ENCODE data around the gene BAG5.

The BAG5 gene

GRCh38 chr14:103561381-103562178 lies 877 bp downstream of the BAG5 start:
- Histone ChIP-seq H3K27ac (ENCODE audit: low read length) (no peak overlapping the region), H3K4me1 (ENCODE audit: insufficient read depth, low read length) (0 out of 2 replicates have a peak, but pooled peaks cover 3% of the 10 kb centered on the region), H3K36me3 (ENCODE audit: insufficient read depth, low read depth, low read length) (peaks cover 26% of the 10 kb centered on the region), H3K9ac (ENCODE audit: low read depth, low read length) (peak overlapping the region; percentile 71), H3K9me3 (ENCODE audit: insufficient read depth, low read depth, low read length) (no peaks in the 10 kb centered on the region), H3K27me3 (ENCODE audit: insufficient read depth, low read length) (no peaks in the 10 kb centered on the region), H3K4me3 (ENCODE audit: low read length) (peak overlapping the region; percentile 84)

DNA sequence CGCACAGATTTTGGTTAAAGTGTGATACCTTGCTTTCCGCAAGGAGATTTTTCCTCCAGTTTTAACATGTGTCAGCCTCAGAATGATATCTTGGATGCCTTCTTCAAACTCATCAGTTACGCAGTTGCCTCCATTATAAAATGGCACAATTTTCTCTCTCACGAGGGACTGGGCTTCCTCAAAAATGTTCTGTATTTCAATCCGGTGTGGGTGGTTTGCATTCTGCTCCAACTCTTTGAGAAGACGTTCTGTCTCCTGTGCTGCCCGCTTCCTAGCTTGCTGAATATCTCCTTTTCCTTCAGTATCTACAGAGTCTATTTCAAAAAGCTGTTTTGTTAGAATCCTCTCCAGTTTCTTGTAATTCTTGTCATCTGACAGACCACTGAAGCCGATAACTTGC lies 1.8 kb downstream of the BAG5 start:
- H3K36me3 ChIP-seq (ENCODE audit: insufficient read depth, low read depth, low read length): peaks cover 26% of the 10 kb centered on the region
- 0 out of 2 replicates have a peak, but pooled peaks cover 3% of the 10 kb centered on the region for H3K4me1 ChIP-seq (ENCODE audit: insufficient read depth, low read length)
- H3K9ac ChIP-seq (ENCODE audit: low read depth, low read length): peak overlapping the region; percentile 71; the same call in 1 of the 2 replicates
- no peak overlapping the region for H3K27ac ChIP-seq (ENCODE audit: low read length)
- H3K9me3 ChIP-seq (ENCODE audit: insufficient read depth, low read depth, low read length): no peaks in the 10 kb centered on the region
- H3K27me3 ChIP-seq (ENCODE audit: insufficient read depth, low read length): no peaks in the 10 kb centered on the region
- peak overlapping the region; percentile 84; the same call in 1 of the 2 replicates for H3K4me3 ChIP-seq (ENCODE audit: low read length)

DNA sequence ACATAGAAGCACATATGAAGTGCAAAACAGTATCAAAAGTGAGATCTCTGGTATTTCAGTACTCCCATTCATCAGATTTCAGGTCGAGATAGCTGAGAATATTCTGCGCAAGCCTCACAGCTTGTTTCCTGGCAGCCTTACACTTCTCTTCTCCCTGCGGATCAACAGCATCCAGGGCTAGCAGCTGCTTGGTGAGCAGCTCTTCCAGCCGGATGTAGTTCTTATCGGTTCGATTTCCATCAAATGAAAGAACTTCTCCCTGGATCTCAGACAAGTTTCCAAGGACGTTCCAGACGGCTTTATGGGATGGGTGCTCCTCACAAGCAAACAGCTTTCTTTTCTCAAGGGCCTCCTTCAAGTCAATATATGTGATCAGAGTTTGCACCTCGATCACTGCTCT lies 2.7 kb downstream of the BAG5 start:
- 0 out of 2 replicates have a peak, but pooled peaks cover 3% of the 10 kb centered on the region for H3K4me1 ChIP-seq (ENCODE audit: insufficient read depth, low read length)
- H3K27me3 ChIP-seq (ENCODE audit: insufficient read depth, low read length): no peaks in the 10 kb centered on the region
- H3K36me3 ChIP-seq (ENCODE audit: insufficient read depth, low read depth, low read length): peaks cover 26% of the 10 kb centered on the region
- no peak overlapping the region for H3K9ac ChIP-seq (ENCODE audit: low read depth, low read length)
- no peak overlapping the region for H3K4me3 ChIP-seq (ENCODE audit: low read length)
- H3K9me3 ChIP-seq (ENCODE audit: insufficient read depth, low read depth, low read length): no peaks in the 10 kb centered on the region
- H3K27ac ChIP-seq (ENCODE audit: low read length): no peak overlapping the region

DNA sequence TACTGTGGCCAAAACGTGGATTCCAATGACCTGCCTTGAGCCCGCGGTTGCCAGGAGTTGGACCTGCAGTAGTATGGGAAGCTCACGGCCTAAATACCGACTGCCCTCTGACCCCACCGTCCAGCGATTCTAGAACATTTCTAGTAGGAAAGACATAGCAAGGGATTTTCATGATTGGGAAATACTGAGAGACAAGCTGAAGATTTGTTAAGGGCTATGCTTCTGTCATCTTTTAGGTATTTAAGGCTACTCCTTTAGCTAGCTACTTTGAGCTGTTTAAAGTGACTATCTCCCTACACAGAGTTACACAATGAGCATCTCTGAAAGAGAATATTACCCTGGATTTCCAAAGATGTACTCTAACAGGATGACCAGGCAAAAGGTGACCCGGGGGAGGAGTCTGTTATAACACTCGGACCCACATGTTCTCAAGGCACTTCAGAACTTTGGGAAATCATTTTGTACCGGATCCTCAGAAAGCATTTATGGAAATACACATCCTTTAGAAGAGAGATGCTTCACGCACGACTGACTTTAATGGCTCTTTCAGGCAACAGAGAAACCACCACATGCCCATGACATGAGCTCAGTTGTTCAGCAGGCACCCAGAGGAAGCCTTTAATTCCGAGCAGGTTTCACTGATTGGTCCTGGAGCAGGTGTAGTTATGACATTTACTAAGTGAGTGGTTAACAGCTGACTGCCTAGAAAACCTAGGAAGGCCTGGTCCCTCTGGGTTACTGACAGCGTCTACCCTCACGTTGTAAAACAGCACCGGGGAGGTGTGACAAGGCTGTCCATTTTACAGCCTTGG lies 4.2 kb downstream of the BAG5 start:
- Histone ChIP-seq H3K4me3 (ENCODE audit: low read length) (no peak overlapping the region), H3K9me3 (ENCODE audit: insufficient read depth, low read depth, low read length) (no peaks in the 10 kb centered on the region), H3K27ac (ENCODE audit: low read length) (no peak overlapping the region), H3K4me1 (ENCODE audit: insufficient read depth, low read length) (no peaks in the 10 kb centered on the region), H3K27me3 (ENCODE audit: insufficient read depth, low read length) (no peaks in the 10 kb centered on the region), H3K9ac (ENCODE audit: low read depth, low read length) (no peak overlapping the region), H3K36me3 (ENCODE audit: insufficient read depth, low read depth, low read length) (peaks cover 26% of the 10 kb centered on the region)

DNA sequence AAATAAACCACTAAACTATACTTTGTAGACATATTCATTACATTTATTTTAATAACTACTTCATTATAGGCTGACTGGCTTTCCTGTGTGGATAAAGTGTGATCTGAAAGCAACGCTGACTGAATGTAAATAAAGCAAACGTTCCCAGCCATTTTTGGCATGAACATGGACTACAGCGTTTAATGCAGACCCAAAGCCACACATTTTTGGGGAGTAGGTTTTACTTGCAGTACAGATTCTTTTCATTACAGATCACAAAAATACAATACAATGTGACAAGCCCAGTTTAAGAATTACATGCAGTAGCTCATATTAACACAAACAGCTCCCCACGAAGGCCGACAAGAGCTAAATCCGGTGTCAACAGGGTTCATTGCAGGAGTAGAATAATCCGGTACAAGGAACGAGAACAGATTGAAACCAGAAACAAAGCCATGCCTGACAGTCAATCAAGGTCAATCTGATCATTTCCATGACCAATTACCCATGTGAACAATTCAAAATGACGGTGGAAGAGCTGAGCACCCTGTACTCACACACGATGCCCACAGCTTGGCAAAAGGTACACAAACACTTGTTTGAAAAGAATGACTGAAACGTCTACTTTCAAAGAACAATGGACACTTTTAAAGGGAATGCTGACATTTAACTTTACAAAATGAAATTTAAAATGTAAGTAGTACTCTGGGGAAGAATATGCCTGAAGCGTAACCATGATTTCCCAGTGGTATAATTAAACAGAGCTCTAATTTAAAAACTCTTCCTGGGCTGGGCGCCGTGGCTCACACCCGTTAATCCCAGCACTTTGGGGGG lies 5.3 kb downstream of the BAG5 start:
- H3K27me3 ChIP-seq (ENCODE audit: insufficient read depth, low read length): no peaks in the 10 kb centered on the region
- no peak overlapping the region for H3K27ac ChIP-seq (ENCODE audit: low read length)
- H3K36me3 ChIP-seq (ENCODE audit: insufficient read depth, low read depth, low read length): peaks cover 26% of the 10 kb centered on the region
- H3K4me1 ChIP-seq (ENCODE audit: insufficient read depth, low read length): no peaks in the 10 kb centered on the region
- no peak overlapping the region for H3K9ac ChIP-seq (ENCODE audit: low read depth, low read length)
- no peaks in the 10 kb centered on the region for H3K9me3 ChIP-seq (ENCODE audit: insufficient read depth, low read depth, low read length)
- no peak overlapping the region for H3K4me3 ChIP-seq (ENCODE audit: low read length)

DNA sequence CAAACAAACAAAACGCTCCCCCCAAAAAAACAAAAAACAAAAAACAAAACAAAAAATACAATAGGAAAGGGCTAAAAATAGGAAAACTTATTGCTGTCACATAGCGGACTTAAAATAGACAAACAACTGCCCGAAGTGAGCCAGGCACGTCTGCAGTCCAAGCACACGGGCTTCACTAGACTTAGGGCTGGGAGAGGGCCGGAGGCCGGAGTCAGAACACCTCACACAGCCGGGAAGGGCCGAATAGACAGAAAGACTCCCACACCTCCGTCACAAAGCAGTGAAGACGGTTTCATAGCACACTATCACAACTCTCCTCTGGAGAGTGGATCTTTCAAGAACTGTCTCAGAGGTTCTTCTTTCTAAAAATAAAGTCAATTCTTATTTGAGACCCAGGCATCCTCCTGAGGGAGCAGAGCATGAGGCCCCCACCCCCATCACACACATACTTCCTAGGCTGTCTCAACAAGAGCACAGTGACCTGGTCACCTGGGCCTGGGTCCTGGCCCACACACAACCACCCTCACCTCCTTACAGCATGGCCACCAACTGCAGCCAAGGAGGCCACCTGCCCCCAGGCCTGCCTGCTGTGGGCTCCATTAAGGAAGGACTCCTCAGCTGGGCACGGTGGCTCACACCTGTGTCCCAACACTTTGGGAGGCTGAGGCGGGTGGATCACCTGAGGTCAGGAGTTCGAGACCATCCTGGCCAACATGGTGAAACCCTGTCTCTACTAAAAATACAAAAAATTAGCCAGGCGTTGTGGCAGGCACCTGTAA lies 6.7 kb downstream of the BAG5 start:
- Histone ChIP-seq H3K4me1 (ENCODE audit: insufficient read depth, low read length) (no peaks in the 10 kb centered on the region), H3K9ac (ENCODE audit: low read depth, low read length) (no peak overlapping the region), H3K4me3 (ENCODE audit: low read length) (no peak overlapping the region), H3K36me3 (ENCODE audit: insufficient read depth, low read depth, low read length) (peaks cover 26% of the 10 kb centered on the region), H3K27me3 (ENCODE audit: insufficient read depth, low read length) (no peaks in the 10 kb centered on the region), H3K9me3 (ENCODE audit: insufficient read depth, low read depth, low read length) (no peaks in the 10 kb centered on the region), H3K27ac (ENCODE audit: low read length) (no peak overlapping the region)

GRCh38 chr14:103552846-103553210 lies 9.6 kb downstream of the BAG5 start:
- no peak overlapping the region for H3K9ac ChIP-seq (ENCODE audit: low read depth, low read length)
- H3K4me3 ChIP-seq (ENCODE audit: low read length): no peak overlapping the region
- H3K9me3 ChIP-seq (ENCODE audit: insufficient read depth, low read depth, low read length): no peaks in the 10 kb centered on the region
- H3K36me3 ChIP-seq (ENCODE audit: insufficient read depth, low read depth, low read length): no peaks in the 10 kb centered on the region
- H3K4me1 ChIP-seq (ENCODE audit: insufficient read depth, low read length): no peaks in the 10 kb centered on the region
- no peaks in the 10 kb centered on the region for H3K27me3 ChIP-seq (ENCODE audit: insufficient read depth, low read length)
- H3K27ac ChIP-seq (ENCODE audit: low read length): no peak overlapping the region

GRCh38 chr14:103552011-103552845 lies 10.2 kb downstream of the BAG5 start:
- Histone ChIP-seq H3K27ac (ENCODE audit: low read length) (no peak overlapping the region), H3K4me1 (ENCODE audit: insufficient read depth, low read length) (no peaks in the 10 kb centered on the region), H3K9me3 (ENCODE audit: insufficient read depth, low read depth, low read length) (no peaks in the 10 kb centered on the region), H3K4me3 (ENCODE audit: low read length) (no peak overlapping the region), H3K27me3 (ENCODE audit: insufficient read depth, low read length) (no peaks in the 10 kb centered on the region), H3K9ac (ENCODE audit: low read depth, low read length) (no peak overlapping the region), H3K36me3 (ENCODE audit: insufficient read depth, low read depth, low read length) (no peaks in the 10 kb centered on the region)

GRCh38 chr14:103551338-103551762 lies 11.1 kb downstream of the BAG5 start:
- H3K27ac ChIP-seq (ENCODE audit: low read length): no peak overlapping the region
- H3K9me3 ChIP-seq (ENCODE audit: insufficient read depth, low read depth, low read length): no peaks in the 10 kb centered on the region
- no peak overlapping the region for H3K4me3 ChIP-seq (ENCODE audit: low read length)
- H3K36me3 ChIP-seq (ENCODE audit: insufficient read depth, low read depth, low read length): no peaks in the 10 kb centered on the region
- no peaks in the 10 kb centered on the region for H3K4me1 ChIP-seq (ENCODE audit: insufficient read depth, low read length)
- H3K9ac ChIP-seq (ENCODE audit: low read depth, low read length): no peak overlapping the region
- H3K27me3 ChIP-seq (ENCODE audit: insufficient read depth, low read length): no peaks in the 10 kb centered on the region

DNA sequence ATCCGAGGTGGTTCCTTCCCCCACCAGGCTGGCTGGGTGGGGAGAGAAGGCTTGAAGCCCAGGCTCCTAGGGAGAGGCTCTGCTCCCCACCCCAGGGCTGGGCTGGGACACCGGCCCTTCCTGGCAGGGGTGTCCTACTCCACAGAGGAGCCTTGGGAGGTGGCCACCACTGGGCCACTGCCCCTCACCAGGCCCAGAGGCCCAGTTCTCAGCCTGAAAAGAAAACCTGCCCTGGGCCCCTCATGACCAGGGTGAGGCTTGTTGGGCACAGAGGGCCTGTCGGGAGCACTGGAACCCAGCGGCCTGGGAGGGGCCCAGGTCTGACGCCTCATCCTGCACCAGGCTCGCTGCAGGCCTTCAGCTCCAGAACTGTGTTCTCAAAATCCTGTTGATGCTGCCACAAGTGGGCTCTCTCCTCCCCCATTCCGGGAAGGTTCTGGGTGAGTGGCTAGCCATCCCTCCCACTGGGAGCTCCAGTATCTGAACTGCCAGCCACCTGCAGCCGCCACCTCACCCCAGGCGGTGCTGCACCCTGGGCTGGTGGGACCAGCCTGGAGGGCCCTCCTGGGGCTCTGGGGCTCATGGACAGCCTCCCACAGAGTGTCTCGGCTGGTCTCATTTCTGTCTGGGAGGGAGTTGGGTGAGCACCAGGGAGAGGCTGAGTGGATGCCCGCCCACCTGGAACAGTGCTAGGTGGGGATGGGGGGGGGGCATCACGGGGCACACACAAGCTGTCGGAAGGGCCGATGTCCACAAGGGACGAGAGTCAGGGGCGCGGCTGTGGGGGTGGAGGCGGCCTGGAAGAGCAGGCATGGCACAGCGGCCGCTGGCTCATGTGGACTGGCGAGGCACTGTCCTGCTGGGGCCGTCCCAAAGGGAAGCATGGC lies 11.8 kb downstream of the BAG5 start:
- Histone ChIP-seq H3K4me3 (ENCODE audit: low read length) (no peak overlapping the region), H3K27ac (ENCODE audit: low read length) (no peak overlapping the region), H3K9ac (ENCODE audit: low read depth, low read length) (no peak overlapping the region), H3K27me3 (ENCODE audit: insufficient read depth, low read length) (no peaks in the 10 kb centered on the region), H3K36me3 (ENCODE audit: insufficient read depth, low read depth, low read length) (no peaks in the 10 kb centered on the region), H3K4me1 (ENCODE audit: insufficient read depth, low read length) (no peaks in the 10 kb centered on the region), H3K9me3 (ENCODE audit: insufficient read depth, low read depth, low read length) (no peaks in the 10 kb centered on the region)
